Smooth muscle cell (in vitro differentiated cells): ENCODE data around the gene DHRS7C. TPM values are rescaled to one million over a fixed set of nuclear protein-coding genes. Genes with fewer than 3 reads are reported as not detected.

Experiments
- DNase-seq: peaks from one replicate; lab custom pipeline; 2025; ENCODE audit not compliant: unreplicated experiment; lab: John Stamatoyannopoulos, UW
- H2AFZ ChIP-seq: fragments of 200-600 bp; sonication (generic); 2 replicates; pipeline ENCODE4 v1.6.0; 2016; ENCODE audit warnings: antibody characterized with exemption, low read depth, mild to moderate bottlenecking
- H3F3A ChIP-seq: fragments of 200-600 bp; sonication (generic); 2 replicates; pipeline ENCODE4 v1.6.0; 2017; ENCODE audit warnings: antibody characterized with exemption, low read depth
- H3K27ac ChIP-seq: fragments of 200-600 bp; sonication (generic); 2 replicates; pipeline ENCODE4 v1.5.1; 2016; ENCODE audit warnings: low read depth, mild to moderate bottlenecking
- H3K27me3 ChIP-seq: fragments of 200-600 bp; sonication (generic); 2 replicates; pipeline ENCODE4 v1.6.1; 2016; ENCODE audit warnings: low read depth, mild to moderate bottlenecking
- H3K36me3 ChIP-seq: fragments of 200-600 bp; sonication (generic); 2 replicates; pipeline ENCODE4 v1.5.1; 2016; ENCODE audit warnings: low read depth
- H3K4me1 ChIP-seq: fragments of 200-600 bp; sonication (generic); 2 replicates; pipeline ENCODE4 v1.5.1; 2016; ENCODE audit warnings: low read depth
- H3K4me2 ChIP-seq: fragments of 200-600 bp; sonication (generic); 2 replicates; pipeline ENCODE4 v1.6.0; 2016; ENCODE audit warnings: mild to moderate bottlenecking
- H3K4me3 ChIP-seq: fragments of 200-600 bp; sonication (generic); 2 replicates; pipeline ENCODE4 v1.5.1; 2016; ENCODE audit warnings: mild to moderate bottlenecking
- H3K79me2 ChIP-seq: fragments of 200-600 bp; sonication (generic); 2 replicates; pipeline ENCODE4 v1.6.0; 2016; ENCODE audit warnings: low read depth, mild to moderate bottlenecking
- H3K9ac ChIP-seq: fragments of 200-600 bp; sonication (generic); 2 replicates; pipeline ENCODE4 v1.6.0; 2016; ENCODE audit warnings: low read depth
- H3K9me3 ChIP-seq: fragments of 200-600 bp; sonication (generic); replicated peaks from 2 replicates; pipeline ENCODE4 v1.5.1; 2016; ENCODE audit warnings: low read depth
- H4K20me1 ChIP-seq: fragments of 200-600 bp; sonication (generic); 2 replicates; pipeline ENCODE4 v1.6.0; 2016; ENCODE audit warnings: low read depth
- CTCF ChIP-seq: fragments of 200-600 bp; sonication (generic); IDR thresholded peaks from 2 replicates; pipeline ENCODE4 v1.5.1; 2017; ENCODE audit warnings: borderline replicate concordance, mild to moderate bottlenecking, antibody characterized with exemption; ENCODE audit not compliant: insufficient read depth, poor library complexity, severe bottlenecking
- WGBS: methylation state at CpG from one replicate; pipeline ENCODE4 v1.1.7; 2016; ENCODE audit warnings: low lambda C conversion rate; 5-methylcytosine and 5-hydroxymethylcytosine counted together
- polyA plus RNA-seq: library from polyadenylated mRNA; unstranded; fragments of >200 nt; fragmentation: Nextera tagmentation; extraction: Ambion mirVana; gene quantifications from 2 replicates; pipeline ENCODE4 v1.2.1, GENCODE V29; 2016
- total RNA-seq: library from RNA; depleted of rRNA; stranded (reverse); fragments of >200 nt; gene quantifications from 2 replicates; pipeline ENCODE4 v1.2.3, GENCODE V29; 2014

DHRS7C gene
- total and polyA plus RNA-seq, 2 experiments from 2014 or later: not detected

- Histone ChIP-seq H3K27me3 (peaks cover 40% of the 10 kb centered on the region), H2AFZ (no peak overlapping the region), H3K4me2 (no peak overlapping the region), H3F3A (no peaks in the 10 kb centered on the region), H3K4me3 (no peak overlapping the region), H3K9me3 (no peaks in the 10 kb centered on the region), H3K79me2 (no peaks in the 10 kb centered on the region), H4K20me1 (no peaks in the 10 kb centered on the region), H3K4me1 (no peaks in the 10 kb centered on the region), H3K36me3 (no peaks in the 10 kb centered on the region), H3K27ac (no peak overlapping the region), H3K9ac (no peak overlapping the region)
- no peak for DNase-seq
- WGBS: 86% methylated on average over 7 of the region's 7 CpGs
- no peak for TF ChIP-seq CTCF
Observed at GRCh38 chr17:9767432-9767991, 23.9 kb downstream of the DHRS7C start.

- Histone ChIP-seq H3K9ac (no peak overlapping the region), H3K9me3 (no peaks in the 10 kb centered on the region), H3F3A (no peaks in the 10 kb centered on the region), H3K4me3 (no peak overlapping the region), H3K4me1 (no peaks in the 10 kb centered on the region), H3K79me2 (no peaks in the 10 kb centered on the region), H3K4me2 (no peak overlapping the region), H3K27me3 (peaks cover 40% of the 10 kb centered on the region), H3K27ac (no peak overlapping the region), H3K36me3 (no peaks in the 10 kb centered on the region), H2AFZ (no peak overlapping the region), H4K20me1 (no peaks in the 10 kb centered on the region)
- TF ChIP-seq CTCF: no peak
- no peak for DNase-seq
- 65% methylated on average over 5 of the region's 5 CpGs for WGBS
Observed at GRCh38 chr17:9766970-9767369, 24.4 kb downstream of the DHRS7C start.

GRCh38 chr17:9765322-9765721 is 26.1 kb downstream of the DHRS7C start:
- Histone ChIP-seq H3F3A (no peaks in the 10 kb centered on the region), H3K27ac (no peak overlapping the region), H3K4me1 (no peaks in the 10 kb centered on the region), H3K4me2 (no peak overlapping the region), H2AFZ (no peak overlapping the region), H3K9ac (no peak overlapping the region), H3K36me3 (no peaks in the 10 kb centered on the region), H3K9me3 (no peaks in the 10 kb centered on the region), H4K20me1 (no peaks in the 10 kb centered on the region), H3K79me2 (no peaks in the 10 kb centered on the region), H3K4me3 (no peak overlapping the region), H3K27me3 (peaks cover 40% of the 10 kb centered on the region)
- DNase-seq: no peak
- TF ChIP-seq CTCF: no peak
- WGBS: 100% methylated on average over 1 of the region's 1 CpG

GRCh38 chr17:9763643-9764042 is 27.7 kb downstream of the DHRS7C start:
- H3K4me1 ChIP-seq: no peaks in the 10 kb centered on the region
- no peaks in the 10 kb centered on the region for H3K9me3 ChIP-seq
- WGBS: 81% methylated on average over 4 of the region's 4 CpGs

More at GRCh38 chr17:9763643-9764042, 27.7 kb downstream of the DHRS7C start:
- Histone ChIP-seq H2AFZ (no peak overlapping the region), H3K4me2 (no peak overlapping the region), H3K4me3 (no peak overlapping the region), H3K27me3 (peaks cover 40% of the 10 kb centered on the region), H3F3A (no peaks in the 10 kb centered on the region), H3K36me3 (no peaks in the 10 kb centered on the region), H4K20me1 (no peaks in the 10 kb centered on the region), H3K9ac (no peak overlapping the region), H3K27ac (no peak overlapping the region), H3K79me2 (no peaks in the 10 kb centered on the region)
- TF ChIP-seq CTCF: no peak
- DNase-seq: no peak
